Spleen (tissue), 11 donors: ENCODE data around the gene IGSF23. TPM values are rescaled to one million over a fixed set of nuclear protein-coding genes. Genes with fewer than 3 reads are reported as not detected.

Experiments
- DNase-seq: peaks from one replicate; pipeline ENCODE4 v3.0.0-alpha.2; 2020
- H3K27ac ChIP-seq, 8 donors: fragments of 200-600 bp; sonication (generic) in 7 of 8; 1 replicate in 4 of 8; 2 replicates in 4 of 8; pipeline versions ENCODE4 v1.5.0 to v1.8.0; 2016 to 2021; ENCODE audit warnings: inconsistent platforms in 4 of 8, mild to moderate bottlenecking in 4 of 8, moderate library complexity in 1 of 8
- H3K27me3 ChIP-seq, 7 donors: fragments of 200-600 bp; sonication (generic) in 6 of 7; replicated peaks in 1 of 7; 1 replicate in 4 of 7; 2 replicates in 3 of 7; pipeline versions ENCODE4 v1.5.0 to v1.8.0; 2016 to 2021; ENCODE audit warnings: inconsistent platforms in 3 of 7, mild to moderate bottlenecking in 1 of 7
- H3K36me3 ChIP-seq, 6 donors: fragments of 200-600 bp; sonication (generic) in 5 of 6; 1 replicate in 4 of 6; 2 replicates in 2 of 6; pipeline versions ENCODE4 v1.5.0 to v1.8.0; 2016 to 2021; ENCODE audit warnings: inconsistent platforms in 2 of 6
- H3K4me1 ChIP-seq, 6 donors: fragments of 200-600 bp; sonication (generic) in 5 of 6; 1 replicate in 3 of 6; 2 replicates in 3 of 6; pipeline versions ENCODE4 v1.5.0 to v1.8.0; 2016 to 2021; ENCODE audit warnings: inconsistent platforms in 3 of 6
- H3K4me3 ChIP-seq, 8 donors: fragments of 200-600 bp; sonication (generic) in 7 of 8; 1 replicate in 4 of 8; 2 replicates in 4 of 8; pipeline versions ENCODE4 v1.5.0 to v1.8.0; 2016 to 2021; ENCODE audit warnings: inconsistent platforms in 4 of 8, mild to moderate bottlenecking in 4 of 8, moderate library complexity in 2 of 8
- H3K9me3 ChIP-seq, 8 donors: fragments of 200-600 bp; sonication (generic) in 7 of 8; 1 replicate in 4 of 8; 2 replicates in 4 of 8; pipeline versions ENCODE4 v1.5.0 to v1.8.0; 2016 to 2021; ENCODE audit warnings: inconsistent platforms in 4 of 8
- POLR2A ChIP-seq, 3 donors: fragments of 450-650 bp; IDR thresholded peaks; one replicate each; pipeline ENCODE4 v1.5.1; 2017; ENCODE audit warnings: antibody characterized with exemption in 3 of 3, mild to moderate bottlenecking in 1 of 3
- POLR2AphosphoS5 ChIP-seq, 3 donors: sonication (generic); formaldehyde crosslinking; IDR thresholded peaks; one replicate each; pipeline ENCODE4 v1.5.1; 2017; ENCODE audit warnings: antibody characterized with exemption in 3 of 3
- WGBS, 5 donors: extraction: QIAGEN DNeasy Blood & Tissue Kit in 3 of 5; methylation state at CpG; one replicate each; pipeline versions ENCODE4 v1.1.5 to v1.1.7; 2013 to 2018; 5-methylcytosine and 5-hydroxymethylcytosine counted together
- intact Hi-C: fragments of 100-400 bp; cut with DNase I; formaldehyde crosslinking; loops from one replicate; pipeline ENCODE4 v1.15.0; 2023; ENCODE audit warnings: low total_unique reads
- polyA plus RNA-seq, 3 donors: library from polyadenylated mRNA; stranded (reverse); fragments of 200-250 nt; gene quantifications; one replicate each; pipeline ENCODE4 v1.2.1, GENCODE V29; 2013
- total RNA-seq, 7 donors: library from RNA; depleted of rRNA in 3 of 7; stranded (reverse); fragments of >200 nt in 3 of 7; fragmentation: NEBNext Ultra II Directional in 4 of 7; extraction: Animal tissue kit (Norgen Biotek cat#: 25700) in 4 of 7; gene quantifications; one replicate each; pipeline versions ENCODE4 v1.1.0 to v1.2.1, GENCODE V29; 2016 to 2021
- TF ChIP-seq, protein P1 (sequence below), 11 experiments: fragments of 200-600 bp in 7 of 11; fragments of 450-650 bp in 4 of 11; sonication (generic) in 4 of 11; IDR thresholded peaks in 8 of 11; conservative IDR thresholded peaks in 3 of 11; 1 replicate in 7 of 11; 2 replicates in 4 of 11; pipeline versions ENCODE4 v1.4.0 to v1.8.0; 2016 to 2021; ENCODE audit warnings: antibody characterized with exemption in 11 of 11, inconsistent platforms in 4 of 11, mild to moderate bottlenecking in 1 of 11
- donor health status: healthy with polysubstance abuse.
- donor health status: DM: no; HTN: no; CAD: no; lungs with moderate emphysema.
- donor health status: DM: no; HTN: no; CAD: no.
- donor health status: Bipolar disorder and iron deficiency.
- donor health status: healthy.
- donor health status: DM: no; HTN: no; CAD: no.
- donor health status: DM: yes; HTN: yes; CAD: no.

IGSF23 gene
- total and polyA plus RNA-seq, 10 donors: not detected

DNA sequence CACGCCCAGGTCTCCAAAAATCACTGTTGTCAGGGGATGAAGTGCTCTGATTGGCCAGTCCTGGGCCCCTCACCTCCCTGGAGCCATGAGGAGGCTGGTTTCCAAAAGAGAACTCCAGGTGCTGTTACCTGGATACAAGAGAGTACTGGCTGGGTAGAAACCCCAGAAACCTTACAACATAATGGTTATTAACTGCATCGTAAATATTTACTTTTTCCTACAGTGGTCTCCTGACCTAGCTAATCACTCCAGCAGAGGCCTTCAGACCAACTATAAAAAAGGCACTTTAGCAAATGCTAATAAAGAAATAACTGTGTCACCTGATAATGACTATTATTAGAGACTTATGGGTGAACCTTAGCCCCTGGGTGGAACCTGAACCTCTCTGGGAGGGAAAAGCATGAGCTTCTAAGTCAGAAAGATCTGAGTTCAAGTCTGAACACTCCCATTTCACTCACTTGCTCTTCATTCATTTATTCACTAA, 1.5 kb upstream of the IGSF23 start:
- Histone ChIP-seq H3K36me3 (no peaks in the 10 kb centered on the region), H3K4me3 (no peak overlapping the region), H3K27ac (no peak overlapping the region), H3K4me1 (peaks cover 0 to 25% (median 7%) of the 10 kb centered on the region in 6 donors), H3K27me3 (peaks cover 0 to 3% (median 0%) of the 10 kb centered on the region in 7 donors), H3K9me3 (no peaks in the 10 kb centered on the region)
- no peak for DNase-seq
- 92 to 99% (median 95%) methylated on average over 2 of the region's 2 CpGs for WGBS, 5 donors
- TF ChIP-seq, protein P1, sequence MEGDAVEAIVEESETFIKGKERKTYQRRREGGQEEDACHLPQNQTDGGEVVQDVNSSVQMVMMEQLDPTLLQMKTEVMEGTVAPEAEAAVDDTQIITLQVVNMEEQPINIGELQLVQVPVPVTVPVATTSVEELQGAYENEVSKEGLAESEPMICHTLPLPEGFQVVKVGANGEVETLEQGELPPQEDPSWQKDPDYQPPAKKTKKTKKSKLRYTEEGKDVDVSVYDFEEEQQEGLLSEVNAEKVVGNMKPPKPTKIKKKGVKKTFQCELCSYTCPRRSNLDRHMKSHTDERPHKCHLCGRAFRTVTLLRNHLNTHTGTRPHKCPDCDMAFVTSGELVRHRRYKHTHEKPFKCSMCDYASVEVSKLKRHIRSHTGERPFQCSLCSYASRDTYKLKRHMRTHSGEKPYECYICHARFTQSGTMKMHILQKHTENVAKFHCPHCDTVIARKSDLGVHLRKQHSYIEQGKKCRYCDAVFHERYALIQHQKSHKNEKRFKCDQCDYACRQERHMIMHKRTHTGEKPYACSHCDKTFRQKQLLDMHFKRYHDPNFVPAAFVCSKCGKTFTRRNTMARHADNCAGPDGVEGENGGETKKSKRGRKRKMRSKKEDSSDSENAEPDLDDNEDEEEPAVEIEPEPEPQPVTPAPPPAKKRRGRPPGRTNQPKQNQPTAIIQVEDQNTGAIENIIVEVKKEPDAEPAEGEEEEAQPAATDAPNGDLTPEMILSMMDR (IDR thresholded peaks at IDR 0.05 in 8 of 11, conservative IDR thresholded peaks at IDR 0.05 in 3 of 11): no peak
- TF ChIP-seq POLR2AphosphoS5 (IDR thresholded peaks at IDR 0.05) (no peak), POLR2A (IDR thresholded peaks at IDR 0.05) (no peak)
- intact Hi-C loops: no loop called here

DNA sequence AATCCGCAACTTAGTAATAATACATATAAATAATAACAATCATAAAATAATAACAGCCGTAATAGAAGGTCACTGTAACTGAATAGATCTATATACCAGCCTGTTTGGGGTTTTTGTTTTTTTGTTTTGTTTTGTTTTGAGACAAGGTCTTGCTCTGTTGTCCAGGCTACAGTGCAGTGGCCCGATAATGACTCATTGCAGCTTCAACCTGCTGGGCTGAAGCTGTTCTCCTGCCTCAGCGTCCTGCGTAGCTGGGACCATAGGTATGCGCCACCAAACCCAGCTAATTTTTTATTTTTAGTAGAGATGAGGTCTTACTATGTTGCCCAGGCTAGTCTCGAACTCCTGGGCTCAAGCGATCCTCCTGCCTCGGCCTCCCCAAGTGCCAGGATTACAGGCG, 950 bp downstream of the IGSF23 start:
- no peak for TF ChIP-seq POLR2AphosphoS5 (IDR thresholded peaks at IDR 0.05)
- no peak for TF ChIP-seq POLR2A (IDR thresholded peaks at IDR 0.05)
- TF ChIP-seq, protein P1 (IDR thresholded peaks at IDR 0.05 in 8 of 11, conservative IDR thresholded peaks at IDR 0.05 in 3 of 11): no peak
- intact Hi-C loops: no loop called here
- WGBS, 5 donors: 90 to 97% (median 95%) methylated on average over 10 of the region's 10 CpGs
- Histone ChIP-seq H3K4me3 (no peak overlapping the region), H3K4me1 (peaks cover 0 to 10% (median 0%) of the 10 kb centered on the region in 6 donors), H3K36me3 (no peaks in the 10 kb centered on the region), H3K27me3 (peaks cover 0 to 3% (median 0%) of the 10 kb centered on the region in 7 donors), H3K27ac (no peak overlapping the region), H3K9me3 (no peaks in the 10 kb centered on the region)
- DNase-seq: no peak

DNA sequence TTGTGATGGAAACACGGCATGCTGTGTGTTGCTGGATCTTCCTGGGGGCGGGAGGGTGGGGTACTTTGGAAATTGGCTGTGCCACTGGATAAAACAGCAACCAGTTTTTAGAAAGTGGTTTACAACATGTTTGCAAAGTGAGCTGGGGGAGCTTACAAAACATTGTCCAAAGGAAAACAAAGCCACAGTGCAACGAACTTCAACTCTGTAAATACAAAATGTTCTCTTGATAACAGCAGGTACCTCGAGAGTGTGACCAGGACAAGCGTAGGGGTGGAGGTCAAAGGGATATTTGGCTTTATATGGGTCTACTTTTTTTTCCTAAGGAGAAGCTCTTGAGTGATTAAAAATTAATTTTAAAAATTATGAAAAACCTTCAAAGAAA, 2.5 kb downstream of the IGSF23 start:
- WGBS, 5 donors: 29 to 45% (median 41%) methylated on average over 5 of the region's 5 CpGs
- Histone ChIP-seq H3K9me3 (no peaks in the 10 kb centered on the region), H3K4me1 (peaks cover 0 to 10% (median 0%) of the 10 kb centered on the region in 6 donors), H3K27me3 (peaks cover 0 to 3% (median 0%) of the 10 kb centered on the region in 7 donors), H3K4me3 (no peak overlapping the region), H3K27ac (peak overlapping the region in 2 of 8 donors; percentile 26 to 63), H3K36me3 (no peaks in the 10 kb centered on the region)
- no peak for DNase-seq
- intact Hi-C loops: no loop called here
- TF ChIP-seq POLR2AphosphoS5 (IDR thresholded peaks at IDR 0.05) (no peak), POLR2A (IDR thresholded peaks at IDR 0.05) (no peak)
- TF ChIP-seq, protein P1 (IDR thresholded peaks at IDR 0.05 in 8 of 11, conservative IDR thresholded peaks at IDR 0.05 in 3 of 11): no peak

DNA sequence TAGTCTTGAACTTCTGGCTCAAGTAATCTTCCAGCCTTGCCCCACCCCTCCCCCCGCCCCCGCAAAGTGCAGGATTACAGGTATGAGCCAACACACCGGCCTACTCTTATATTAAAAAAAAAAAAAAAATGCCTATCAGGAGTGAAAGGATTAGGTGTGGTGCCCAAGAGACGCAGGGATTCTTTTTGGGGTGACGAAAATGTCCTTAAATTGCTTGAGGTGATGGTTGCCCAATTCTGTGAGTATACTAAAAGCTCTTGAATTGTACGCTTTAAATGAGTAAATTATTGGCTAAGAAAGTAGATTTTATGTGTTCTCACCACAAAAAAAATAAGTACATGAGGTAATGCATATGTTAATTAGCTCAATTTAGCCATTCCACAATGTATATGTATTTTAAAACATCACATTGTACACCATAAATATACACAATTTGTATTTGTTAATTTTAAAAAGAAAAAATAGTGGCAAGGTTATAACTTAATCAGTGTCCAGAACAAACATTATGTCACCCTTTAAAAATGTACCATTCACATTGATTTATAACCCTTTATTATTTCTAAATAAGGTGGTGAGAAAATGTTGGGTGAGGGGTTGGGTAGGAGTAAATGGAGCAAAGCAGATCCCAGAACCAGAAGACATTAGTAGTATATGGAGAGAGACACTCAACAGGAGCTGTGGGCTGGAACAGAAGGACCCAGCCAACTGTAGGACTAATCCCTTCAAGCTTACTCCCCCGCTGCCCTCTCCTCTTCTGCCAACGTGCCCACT, 3.9 kb downstream of the IGSF23 start:
- no peaks in the 10 kb centered on the region for H3K36me3 ChIP-seq
- peaks cover 0 to 10% (median 0%) of the 10 kb centered on the region in 6 donors for H3K4me1 ChIP-seq
- WGBS, 5 donors: 74 to 93% (median 79%) methylated on average over 8 of the region's 8 CpGs
- intact Hi-C loops: no loop called here
- no peak for DNase-seq
- H3K27ac ChIP-seq: peak overlapping the region in 2 of 8 donors; percentile 13 to 63
- H3K9me3 ChIP-seq: no peaks in the 10 kb centered on the region
- H3K27me3 ChIP-seq: no peaks in the 10 kb centered on the region
- TF ChIP-seq POLR2AphosphoS5 (IDR thresholded peaks at IDR 0.05) (no peak), POLR2A (IDR thresholded peaks at IDR 0.05) (no peak)
- TF ChIP-seq, protein P1 (IDR thresholded peaks at IDR 0.05 in 8 of 11, conservative IDR thresholded peaks at IDR 0.05 in 3 of 11): no peak
- H3K4me3 ChIP-seq: no peak overlapping the region
